HepG2 (cell line): Measurements from ENCODE around the gene GFRA1. TPM values are rescaled to one million over a fixed set of nuclear protein-coding genes. Genes with fewer than 3 reads are reported as not detected.
A peak's percentile ranks its signal among the peaks of the same experiment; 100 is the strongest.

ENCODE experiments used
- ARNT ChIP-seq: fragments of 450-650 bp; IDR thresholded peaks from 2 replicates; pipeline ENCODE4 v1.6.1; 2017
- EHMT2 ChIP-seq: fragments of 200-600 bp; sonication (generic); IDR thresholded peaks from 2 replicates; pipeline ENCODE4 v1.7.0; 2017; ENCODE audit warnings: antibody characterized with exemption, low read depth, low read length, borderline replicate concordance
- FOXK2 ChIP-seq: fragments of 450-650 bp; IDR thresholded peaks from 2 replicates; pipeline ENCODE4 v1.6.1; 2016
- GATAD1 ChIP-seq: IDR thresholded peaks from 2 replicates; pipeline ENCODE4 v1.6.1; 2016; ENCODE audit warnings: missing genetic modification reagents, missing compliant biosample characterization
- IRF2 ChIP-seq: IDR thresholded peaks from 2 replicates; pipeline ENCODE4 v1.6.1; 2018; ENCODE audit warnings: missing genetic modification reagents, missing compliant biosample characterization
- KDM4B ChIP-seq: sonication (generic); formaldehyde crosslinking; IDR thresholded peaks from 2 replicates; pipeline ENCODE4 v1.4.0; 2020; ENCODE audit warnings: missing genetic modification reagents
- MIXL1 ChIP-seq: IDR thresholded peaks from 2 replicates; pipeline ENCODE4 v1.6.1; 2016
- MYNN ChIP-seq: sonication (generic); formaldehyde crosslinking; IDR thresholded peaks from 2 replicates; pipeline ENCODE4 v1.4.0; 2020; ENCODE audit warnings: mild to moderate bottlenecking, low read depth, missing genetic modification reagents
- MZF1 ChIP-seq: sonication (generic); formaldehyde crosslinking; IDR thresholded peaks from 2 replicates; pipeline ENCODE4 v1.8.1; 2023; ENCODE audit warnings: mild to moderate bottlenecking, missing genetic modification reagents, borderline replicate concordance
- NFKBIZ ChIP-seq: IDR thresholded peaks from 2 replicates; pipeline ENCODE4 v1.6.1; 2018; ENCODE audit warnings: missing genetic modification reagents, missing compliant biosample characterization
- PAXIP1 ChIP-seq: sonication (generic); formaldehyde crosslinking; conservative IDR thresholded peaks from 2 replicates; pipeline ENCODE4 v1.4.0; 2020; ENCODE audit warnings: mild to moderate bottlenecking, missing genetic modification reagents, moderate library complexity
- RAD51 ChIP-seq: fragments of 450-650 bp; IDR thresholded peaks from 2 replicates; pipeline ENCODE4 v1.6.1; 2016; ENCODE audit warnings: borderline replicate concordance
- RARA ChIP-seq: IDR thresholded peaks from 2 replicates; pipeline ENCODE4 v1.6.1; 2016; ENCODE audit warnings: missing genetic modification reagents, missing compliant biosample characterization
- SP5 ChIP-seq: IDR thresholded peaks from 2 replicates; pipeline ENCODE4 v1.6.1; 2016; ENCODE audit warnings: low read depth, borderline replicate concordance
- SPEN ChIP-seq: sonication (generic); formaldehyde crosslinking; IDR thresholded peaks from 2 replicates; pipeline ENCODE4 v1.5.1; 2020; ENCODE audit warnings: low read depth, mild to moderate bottlenecking, missing genetic modification reagents
- TFAP4 ChIP-seq: sonication (generic); IDR thresholded peaks from 2 replicates; pipeline ENCODE4 v1.6.1; 2016; ENCODE audit warnings: low read depth, borderline replicate concordance
- TGIF2 ChIP-seq: IDR thresholded peaks from 2 replicates; pipeline ENCODE4 v1.6.1; 2016; ENCODE audit warnings: control low read depth, missing compliant biosample characterization
- TSC22D2 ChIP-seq: sonication (generic); formaldehyde crosslinking; IDR thresholded peaks from 2 replicates; pipeline ENCODE4 v1.5.1; 2020; ENCODE audit warnings: missing genetic modification reagents, mild to moderate bottlenecking, borderline replicate concordance
- ZFP37 ChIP-seq: sonication (generic); formaldehyde crosslinking; IDR thresholded peaks from 2 replicates; pipeline ENCODE4 v1.4.0; 2020; ENCODE audit warnings: missing genetic modification reagents, borderline replicate concordance
- ZNF281 ChIP-seq: sonication (generic); formaldehyde crosslinking; IDR thresholded peaks from 2 replicates; pipeline ENCODE4 v1.4.0; 2020; ENCODE audit warnings: missing genetic modification reagents, borderline replicate concordance
- ZNF282 ChIP-seq: fragments of 450-650 bp; IDR thresholded peaks from 2 replicates; pipeline ENCODE4 v1.6.1; 2018; ENCODE audit not compliant: partially characterized antibody
- ZNF431 ChIP-seq: sonication (generic); formaldehyde crosslinking; IDR thresholded peaks from 2 replicates; pipeline ENCODE4 v1.9.0; 2022; ENCODE audit warnings: missing genetic modification reagents, low read depth, mild to moderate bottlenecking, borderline replicate concordance
- ZNF546 ChIP-seq: sonication (generic); formaldehyde crosslinking; conservative IDR thresholded peaks from 2 replicates; pipeline ENCODE4 v1.8.1; 2023; ENCODE audit warnings: mild to moderate bottlenecking, missing genetic modification reagents
- ZNF614 ChIP-seq: IDR thresholded peaks from 2 replicates; pipeline ENCODE4 v1.6.1; 2018; ENCODE audit warnings: missing biosample characterization, missing genetic modification reagents, inconsistent platforms, borderline replicate concordance
- ZNF644 ChIP-seq: IDR thresholded peaks from 2 replicates; pipeline ENCODE4 v1.6.1; 2016; ENCODE audit warnings: low read depth
- polyA plus RNA-seq, 8 experiments: library from polyadenylated mRNA; depleted of rRNA in 3 of 8; stranded (reverse) in 7 of 8; unstranded in 1 of 8; fragments of >200 nt; fragmentation: Illumina TruSeq in 4 of 8; extraction: Trizol in 4 of 8; gene quantifications; 2 replicates each; pipeline versions ENCODE4 v1.2.1 to v1.2.3, GENCODE V29; 2011 to 2016; ENCODE audit warnings: low read depth in 4 of 8, missing spikeins in 1 of 8, mixed read lengths in 1 of 8; ENCODE audit not compliant: insufficient read depth in 1 of 8
- total RNA-seq, 5 experiments: library from RNA; depleted of rRNA; stranded (reverse); fragments of >200 nt; fragmentation: Illumina TruSeq; extraction: Trizol; gene quantifications; 2 replicates each; pipeline ENCODE4 v1.2.3, GENCODE V29; 2016; ENCODE audit warnings: low read depth in 1 of 5

The GFRA1 gene
- total and polyA plus RNA-seq, 2 of the 13 experiments (the other 11 are each of a cell fraction or from before 2014, with no cell fraction given): not detected

GRCh38 chr10:116056445-116057293, 216.3 kb downstream of the GFRA1 start (continued):
- TF ChIP-seq SPEN (CRISPR knock-in tag): peak; percentile 33; the same call in 1 of the 2 replicates
- TF ChIP-seq ZNF282: no peak
- no peak for TF ChIP-seq ZNF546 (CRISPR knock-in tag)
- no peak for TF ChIP-seq ZFP37
- peak; percentile 90 for TF ChIP-seq NFKBIZ (CRISPR knock-in tag)
- no peak for TF ChIP-seq RAD51
- TF ChIP-seq MIXL1 (CRISPR knock-in tag): peak; percentile 88
- TF ChIP-seq MYNN: no peak
- peak; percentile 61; the same call in 1 of the 2 replicates for TF ChIP-seq TFAP4
- 0 out of 2 replicates have a peak, but pooled peaks have one; percentile 45 for TF ChIP-seq ZNF431 (CRISPR knock-in tag)
- TF ChIP-seq SP5 (CRISPR knock-in tag): peak; percentile 67; the same call in 1 of the 2 replicates
- peak; percentile 73; the same call in 1 of the 2 replicates for TF ChIP-seq KDM4B (CRISPR knock-in tag)
- peak; percentile 99 for TF ChIP-seq ZNF644
- no peak for TF ChIP-seq ARNT
- peak; percentile 56 for TF ChIP-seq IRF2 (CRISPR knock-in tag)
- TF ChIP-seq EHMT2: peak; percentile 63; the same call in 1 of the 2 replicates
- peak; percentile 97 for TF ChIP-seq ZNF614 (CRISPR knock-in tag)
- TF ChIP-seq PAXIP1 (CRISPR knock-in tag): peak; percentile 95
- peak; percentile 72; the same call in 1 of the 2 replicates for TF ChIP-seq ZNF281 (CRISPR knock-in tag)
- TF ChIP-seq GATAD1 (CRISPR knock-in tag): peak; percentile 68
- no peak for TF ChIP-seq FOXK2
- peak; percentile 91 for TF ChIP-seq RARA
- peak; percentile 60; the same call in 1 of the 2 replicates for TF ChIP-seq TGIF2 (CRISPR knock-in tag)
- TF ChIP-seq TSC22D2 (CRISPR knock-in tag): no peak
- TF ChIP-seq MZF1 (CRISPR knock-in tag): no peak
